ENCODE data around the gene RRBP1.

DNA sequence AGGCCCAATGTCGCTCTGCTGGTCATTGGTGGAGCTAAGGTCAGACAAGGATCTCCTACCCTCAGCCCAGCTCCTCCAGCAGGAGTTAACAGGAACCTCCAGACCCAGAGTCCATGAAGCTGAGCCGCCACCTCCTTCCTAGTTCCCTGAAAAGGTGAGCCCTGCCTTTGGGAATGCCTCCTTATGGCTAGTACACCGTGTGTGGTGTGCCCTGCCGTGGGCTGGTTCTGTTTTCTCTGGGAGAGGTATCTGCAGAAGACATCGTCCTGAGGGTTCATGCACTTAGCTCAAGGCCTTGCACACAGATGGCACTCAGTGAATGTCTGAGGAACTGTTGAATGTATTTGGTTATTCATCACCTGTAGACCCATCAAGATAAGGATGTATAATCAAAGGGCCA is 33.0 kb upstream of the RRBP1 start:
- no peak for TF ChIP-seq CTCF (IDR thresholded peaks at IDR 0.05)
- no peak for TF ChIP-seq EP300 (IDR thresholded peaks at IDR 0.05)
